Activated CD8-positive, alpha-beta memory T cell treated with anti-CD3 and anti-CD28 coated beads for 1 hour (primary cell): ENCODE measurements around the gene NEIL3.

Experiments
- DNase-seq, 2 donors: peaks; one replicate each; pipeline ENCODE4 v3.0.0-alpha.2; 2020; ENCODE audit warnings: low read depth in 1 of 2; ENCODE audit errors: extremely low read depth in 1 of 2

NEIL3 gene, protein sequence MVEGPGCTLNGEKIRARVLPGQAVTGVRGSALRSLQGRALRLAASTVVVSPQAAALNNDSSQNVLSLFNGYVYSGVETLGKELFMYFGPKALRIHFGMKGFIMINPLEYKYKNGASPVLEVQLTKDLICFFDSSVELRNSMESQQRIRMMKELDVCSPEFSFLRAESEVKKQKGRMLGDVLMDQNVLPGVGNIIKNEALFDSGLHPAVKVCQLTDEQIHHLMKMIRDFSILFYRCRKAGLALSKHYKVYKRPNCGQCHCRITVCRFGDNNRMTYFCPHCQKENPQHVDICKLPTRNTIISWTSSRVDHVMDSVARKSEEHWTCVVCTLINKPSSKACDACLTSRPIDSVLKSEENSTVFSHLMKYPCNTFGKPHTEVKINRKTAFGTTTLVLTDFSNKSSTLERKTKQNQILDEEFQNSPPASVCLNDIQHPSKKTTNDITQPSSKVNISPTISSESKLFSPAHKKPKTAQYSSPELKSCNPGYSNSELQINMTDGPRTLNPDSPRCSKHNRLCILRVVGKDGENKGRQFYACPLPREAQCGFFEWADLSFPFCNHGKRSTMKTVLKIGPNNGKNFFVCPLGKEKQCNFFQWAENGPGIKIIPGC

DNA sequence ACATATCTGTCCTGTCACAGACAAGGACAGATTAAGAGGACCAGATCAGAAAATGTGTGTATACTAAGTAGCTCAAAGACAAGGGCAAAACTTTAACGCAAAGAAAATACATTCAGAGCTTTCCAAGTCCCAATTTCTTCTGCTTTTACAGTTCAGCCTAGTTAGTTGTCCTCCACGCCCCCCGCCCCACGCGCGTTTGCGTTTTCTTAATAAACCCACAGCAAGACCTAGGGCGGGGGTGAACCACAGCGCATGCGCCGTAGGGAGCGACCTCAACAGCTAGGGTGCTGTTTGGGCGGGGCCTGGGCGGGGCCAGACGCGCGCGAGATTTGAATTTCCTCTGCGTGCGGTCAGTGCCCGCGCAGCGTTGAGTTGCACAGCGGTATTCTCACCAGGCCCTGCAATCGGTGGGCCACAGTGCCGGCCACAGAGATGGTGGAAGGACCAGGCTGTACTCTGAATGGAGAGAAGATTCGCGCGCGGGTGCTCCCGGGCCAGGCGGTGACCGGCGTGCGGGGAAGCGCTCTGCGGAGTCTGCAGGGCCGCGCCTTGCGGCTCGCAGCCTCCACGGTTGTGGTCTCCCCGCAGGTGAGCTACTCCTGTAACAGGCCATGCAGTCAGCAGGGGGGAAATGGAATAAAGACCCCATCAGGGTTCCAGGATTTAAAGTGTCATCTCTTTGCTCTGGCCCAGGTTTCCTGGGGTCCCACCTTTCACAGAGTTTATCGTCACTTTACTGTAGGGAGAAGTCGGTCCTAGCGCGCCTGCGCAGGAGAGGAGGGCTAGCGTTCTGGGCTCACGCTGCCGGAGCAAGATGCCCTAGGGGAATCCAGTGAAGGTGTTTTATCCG is at the start of gene NEIL3:
TSS of gene NEIL3 (plus strand) at position 353 of the 850 bp plus-strand sequence. CDS start at position 433, 80 bp downstream.
- peak; percentile 88 to 94 for DNase-seq

DNA sequence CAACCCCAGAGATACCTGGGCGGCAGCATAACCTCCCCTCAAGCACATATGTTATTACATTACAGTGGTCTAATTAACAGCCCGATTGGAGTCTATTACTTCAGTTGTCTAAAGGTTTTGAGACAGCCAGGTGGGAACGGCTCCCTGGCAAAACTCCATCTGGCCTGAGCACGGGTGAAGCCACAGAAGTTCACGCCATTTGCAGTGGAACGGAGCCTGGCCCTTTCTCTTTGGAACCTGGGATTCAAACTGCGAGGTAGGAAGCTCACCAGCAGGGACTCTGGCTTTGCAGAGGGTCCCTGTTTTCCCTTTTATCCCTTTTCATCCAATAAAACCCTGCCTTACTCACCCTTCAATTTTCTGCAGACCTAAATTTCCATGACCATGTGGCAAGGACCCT is 45.9 kb upstream of the NEIL3 start:
- no peak for DNase-seq

DNA sequence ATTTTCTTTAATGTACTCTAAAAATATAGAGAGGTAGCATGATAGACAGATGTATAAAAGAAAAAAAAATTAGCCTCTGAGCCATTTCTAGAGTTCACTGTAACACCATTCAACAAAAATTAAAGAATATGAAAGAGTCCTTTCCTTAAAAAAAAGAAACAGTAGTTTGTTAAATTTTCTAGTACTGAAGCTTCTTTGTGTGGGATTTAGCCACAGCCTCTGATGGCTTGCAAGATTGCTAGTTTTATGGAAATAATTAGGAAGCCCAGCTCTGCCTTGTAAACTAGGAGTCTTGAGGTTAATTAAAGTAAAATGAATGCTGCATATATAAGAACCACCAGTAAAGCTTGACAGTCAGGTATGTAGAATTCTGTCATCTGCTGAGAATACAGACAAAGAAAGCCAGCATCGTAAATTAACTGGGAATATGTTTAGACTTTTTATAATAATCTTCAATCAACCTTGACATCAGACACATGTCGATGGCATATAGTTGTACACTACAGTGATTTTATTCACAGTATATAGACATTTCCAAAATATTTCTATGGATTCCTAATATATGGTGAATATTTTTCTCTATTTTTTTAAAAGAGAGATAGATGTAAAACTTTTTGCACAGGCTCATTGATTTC is 44.8 kb upstream of the NEIL3 start:
- no peak for DNase-seq

DNA sequence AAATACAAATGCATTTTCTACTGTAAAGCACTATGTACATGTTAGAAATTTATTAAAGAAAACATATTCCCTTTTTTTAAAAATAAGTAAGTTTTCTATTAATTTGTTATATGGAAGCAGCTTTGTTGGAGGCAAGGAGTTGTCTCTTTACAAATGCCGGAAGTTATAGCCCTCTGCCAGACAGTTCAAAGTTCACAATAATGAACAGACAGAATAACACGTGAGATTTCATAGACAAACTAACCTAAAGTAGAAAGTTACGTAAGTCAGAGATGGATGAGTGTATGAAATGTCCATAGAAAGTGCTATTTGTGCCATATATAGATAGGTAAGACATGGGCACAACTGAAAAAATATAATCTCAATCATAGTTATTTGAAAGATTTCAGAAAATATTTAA is 43.9 kb upstream of the NEIL3 start:
- no peak for DNase-seq

DNA sequence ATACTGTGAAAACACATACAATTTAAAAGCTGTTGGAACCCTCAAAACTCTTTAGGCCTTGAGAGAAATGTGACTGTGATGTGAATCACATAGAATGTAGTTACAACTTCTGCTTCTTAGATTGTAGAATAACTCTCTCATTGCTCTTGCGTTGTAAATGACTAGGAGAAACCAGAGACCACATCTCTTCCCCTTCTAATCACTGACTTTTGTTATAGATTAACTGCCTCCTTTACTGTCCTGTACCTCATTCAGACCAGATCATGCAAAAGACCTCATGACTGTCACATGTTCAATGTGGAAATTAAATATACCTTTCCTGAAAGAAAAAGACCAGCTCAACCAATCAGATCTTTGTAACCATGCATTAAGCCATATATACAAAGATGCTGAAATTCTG is 43.2 kb upstream of the NEIL3 start:
- no peak for DNase-seq

DNA sequence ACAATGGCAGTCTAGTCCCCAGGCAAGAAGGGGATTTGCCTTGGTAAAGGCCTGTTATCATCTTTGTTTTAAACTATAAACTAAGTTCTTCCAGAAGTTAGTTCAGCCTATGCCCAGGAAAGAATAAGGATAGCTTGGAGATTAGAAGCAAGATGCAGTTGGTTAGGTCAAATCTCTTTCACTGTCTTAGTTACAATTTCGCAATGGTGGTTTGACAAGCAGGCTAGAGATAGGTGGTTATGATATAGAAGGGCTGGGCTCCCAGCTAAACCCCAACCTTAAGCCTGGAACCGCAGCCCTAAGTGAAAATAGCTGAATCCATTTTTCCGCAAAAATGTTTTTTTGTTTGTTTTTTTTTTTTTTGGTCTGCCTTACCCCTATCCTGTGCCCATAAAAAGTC is 41.8 kb upstream of the NEIL3 start:
- DNase-seq, result no peak

DNA sequence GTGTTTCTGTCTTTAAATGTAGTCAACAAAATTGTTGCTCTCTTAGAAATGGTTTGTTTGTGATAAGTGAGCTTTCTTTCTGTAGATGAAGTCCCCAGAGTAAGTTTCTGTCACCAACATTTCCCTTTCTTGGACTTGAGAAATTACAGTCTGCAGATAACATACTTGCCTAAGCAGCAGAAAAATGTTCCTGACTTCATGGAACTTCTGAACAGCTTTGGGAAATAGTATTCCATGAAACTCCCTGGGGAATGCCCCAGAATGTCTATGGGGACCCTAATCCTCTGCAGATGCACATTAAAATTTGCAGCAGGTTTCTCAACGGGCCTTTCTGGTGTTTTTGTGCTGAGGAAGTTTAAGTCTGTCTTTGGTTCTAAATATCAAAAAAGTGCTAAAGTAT is 38.6 kb upstream of the NEIL3 start:
- DNase-seq, result no peak

DNA sequence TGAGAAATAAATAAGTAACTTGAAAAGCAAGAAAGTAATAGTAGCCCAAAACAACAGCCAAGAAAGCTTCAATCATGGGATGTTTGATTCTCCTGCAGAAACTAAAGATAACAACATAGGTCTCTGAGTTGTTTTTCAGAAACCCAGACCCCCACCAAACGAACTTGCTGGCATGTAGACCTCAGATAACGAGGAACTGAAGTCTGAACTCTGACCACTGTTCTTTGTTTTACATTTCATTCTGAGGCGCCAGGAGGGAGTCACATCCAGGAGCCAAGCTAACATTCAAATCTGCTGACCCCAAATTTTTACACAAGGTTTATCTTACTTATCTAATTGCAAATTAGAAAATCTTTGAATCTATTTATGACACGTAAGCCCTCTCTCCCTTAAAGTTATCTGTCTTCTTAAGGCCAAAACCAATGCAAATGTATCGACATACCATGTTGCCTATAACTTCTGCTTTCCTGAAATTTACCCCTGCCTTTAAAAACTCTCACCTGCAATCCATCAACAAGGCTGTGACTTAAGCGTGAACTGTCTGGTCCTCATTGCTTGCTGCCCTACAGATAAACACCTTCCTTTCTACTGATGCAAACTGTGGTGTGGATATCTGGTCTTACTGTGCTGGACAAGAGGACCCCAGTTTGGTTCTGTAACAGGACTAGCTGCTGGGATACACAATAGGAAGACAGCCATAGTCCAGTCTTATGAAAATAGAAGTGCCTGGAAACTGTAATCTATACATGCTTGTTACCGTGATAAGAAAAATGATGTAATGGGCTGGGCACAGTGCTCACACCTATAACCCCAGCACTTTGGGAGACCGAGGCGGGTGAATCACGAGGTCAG is 37.5 kb upstream of the NEIL3 start:
- no peak for DNase-seq

DNA sequence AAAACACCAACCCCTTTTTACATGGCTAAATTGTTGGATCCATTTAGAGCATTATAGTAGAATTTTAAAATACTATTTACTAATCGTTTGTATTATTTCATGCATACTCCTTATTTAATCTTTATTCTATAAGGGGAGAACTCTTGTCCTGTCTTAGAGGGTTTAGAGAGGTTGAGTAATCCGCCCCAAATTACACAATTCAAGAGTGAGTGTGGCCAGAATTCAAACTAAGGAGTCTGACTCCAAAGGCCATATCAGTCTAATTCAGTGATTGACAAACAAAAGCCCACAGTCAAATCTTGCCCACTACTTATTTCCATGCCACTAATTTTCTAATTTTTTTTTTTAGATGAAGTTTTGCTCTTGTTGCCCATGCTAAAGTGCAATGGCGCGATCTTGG is 33.7 kb upstream of the NEIL3 start:
- no peak for DNase-seq

DNA sequence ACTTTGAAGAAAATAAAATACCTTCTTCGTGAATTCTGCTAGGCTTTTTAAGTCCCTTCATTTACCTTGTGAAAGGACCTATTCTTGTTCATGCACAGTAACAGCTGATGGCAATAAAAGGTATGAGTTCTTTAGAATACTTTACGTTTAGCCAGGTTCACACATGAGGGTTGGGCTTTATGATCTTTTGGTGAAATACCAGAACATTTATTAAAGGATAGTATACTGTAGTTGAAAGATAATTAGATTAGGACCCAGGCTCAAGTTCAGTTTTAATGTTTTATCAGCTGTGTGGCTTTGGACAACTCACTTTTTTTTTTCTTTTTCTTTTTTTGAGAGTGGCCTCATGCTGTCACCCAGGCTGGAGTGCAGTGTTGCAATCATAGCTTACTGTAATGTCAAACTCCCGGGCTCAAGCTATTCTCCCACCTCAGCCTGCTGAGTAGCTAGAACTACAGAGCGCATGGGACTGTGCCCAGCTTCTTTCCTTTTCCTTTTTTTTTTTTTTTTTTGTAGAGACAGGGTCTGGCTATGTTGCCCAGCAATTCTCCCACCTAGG is 28.2 kb upstream of the NEIL3 start:
- no peak for DNase-seq

DNA sequence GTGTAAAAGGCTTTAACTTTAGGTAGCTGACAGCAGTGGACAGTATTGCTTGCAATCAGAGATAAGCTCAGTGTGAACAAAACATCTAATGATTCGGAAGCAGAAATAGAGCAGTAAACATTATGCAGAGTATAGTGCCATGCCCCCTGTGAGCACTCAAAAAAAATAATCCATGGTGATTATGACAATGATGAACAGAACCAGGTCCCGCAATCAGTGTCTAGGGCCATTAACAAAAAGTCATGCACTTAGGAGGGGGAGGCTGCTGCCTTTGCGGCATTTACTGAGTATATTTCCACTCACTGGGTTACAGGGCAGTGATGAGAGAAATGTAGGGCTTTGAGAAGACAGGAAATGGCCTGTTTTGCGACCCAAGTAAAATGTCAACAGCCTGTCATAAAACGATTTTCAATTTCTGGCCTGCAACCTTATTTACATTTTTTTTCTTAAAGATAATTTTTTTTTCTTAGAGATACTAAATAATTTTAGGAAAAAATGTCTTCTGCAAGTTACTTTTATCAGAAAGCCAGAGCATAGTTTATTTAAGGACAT is 27.3 kb upstream of the NEIL3 start:
- no peak for DNase-seq

DNA sequence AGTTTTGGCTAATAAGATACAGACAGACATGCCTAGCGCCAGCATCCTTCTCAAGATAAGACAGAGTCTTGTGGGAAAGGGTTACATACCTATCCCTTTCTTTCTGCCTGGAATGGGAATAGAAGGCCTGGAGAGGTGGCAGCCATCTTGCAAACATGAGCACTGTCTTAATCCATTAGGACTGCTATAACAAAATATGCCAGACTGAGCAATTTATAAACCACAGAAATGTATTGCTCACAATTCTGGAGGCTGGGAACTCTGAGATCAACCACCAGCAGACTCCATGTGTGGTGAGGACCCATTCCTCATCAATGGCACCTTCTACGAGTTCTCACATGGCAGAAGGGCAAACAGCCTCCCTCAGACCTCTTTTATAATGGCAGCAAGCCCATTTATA is 26.5 kb upstream of the NEIL3 start:
- no peak for DNase-seq

DNA sequence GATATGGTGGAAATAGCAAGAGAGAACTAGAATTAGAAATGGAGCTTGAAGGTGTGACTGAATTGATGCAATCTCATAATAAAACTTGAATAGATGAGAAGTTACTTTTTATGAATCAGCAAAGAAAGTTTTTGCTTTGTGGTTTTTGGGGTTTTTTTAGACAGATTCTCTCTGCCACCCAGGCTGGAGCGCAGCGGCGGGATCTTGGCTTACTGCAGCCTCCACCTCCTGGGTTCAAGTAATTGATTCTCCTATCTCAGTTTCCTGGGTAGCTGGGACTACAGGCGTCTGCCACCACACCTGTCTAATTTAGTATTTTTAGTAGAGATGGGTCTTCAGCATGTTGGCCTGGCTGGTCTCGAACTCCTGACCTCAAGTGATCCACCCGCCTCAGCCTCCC is 23.7 kb upstream of the NEIL3 start:
- no peak for DNase-seq

DNA sequence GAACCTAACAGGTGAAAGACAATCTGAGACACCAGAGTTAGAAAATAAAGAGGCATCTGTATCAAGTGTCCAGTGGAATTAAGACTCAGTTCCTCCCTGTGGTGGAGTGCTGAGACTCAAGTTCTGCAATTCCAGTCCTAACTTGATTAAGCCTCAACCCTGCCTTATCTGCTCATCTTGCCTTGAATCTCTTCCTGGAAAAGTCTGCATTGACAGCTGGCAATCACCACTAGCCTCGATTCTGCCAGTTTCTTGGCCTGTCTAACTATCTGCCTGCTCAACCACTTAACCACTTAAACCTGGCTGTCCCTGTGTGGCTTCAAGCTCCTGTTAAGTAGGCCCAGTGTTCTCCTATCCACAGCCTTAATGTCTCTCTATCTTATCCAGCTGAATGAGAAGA is 22.4 kb upstream of the NEIL3 start:
- no peak for DNase-seq

DNA sequence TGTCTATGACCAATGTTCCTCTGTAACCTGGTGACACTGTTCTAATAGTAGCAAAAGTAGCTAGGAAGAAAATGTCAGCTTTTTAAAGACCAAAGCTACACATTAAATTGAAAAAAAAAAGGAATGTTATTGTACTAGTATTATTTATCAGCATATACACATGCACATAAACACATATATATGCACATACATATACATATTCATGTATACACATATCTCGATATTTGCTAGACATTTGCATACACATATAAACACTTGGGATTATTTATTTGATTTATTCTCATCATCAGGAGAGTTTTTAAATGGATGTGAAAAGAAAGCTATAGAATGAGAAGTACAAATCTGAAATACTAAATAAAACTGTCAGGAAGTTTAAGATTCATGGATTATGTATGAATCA is 21.3 kb upstream of the NEIL3 start:
- DNase-seq, result no peak

DNA sequence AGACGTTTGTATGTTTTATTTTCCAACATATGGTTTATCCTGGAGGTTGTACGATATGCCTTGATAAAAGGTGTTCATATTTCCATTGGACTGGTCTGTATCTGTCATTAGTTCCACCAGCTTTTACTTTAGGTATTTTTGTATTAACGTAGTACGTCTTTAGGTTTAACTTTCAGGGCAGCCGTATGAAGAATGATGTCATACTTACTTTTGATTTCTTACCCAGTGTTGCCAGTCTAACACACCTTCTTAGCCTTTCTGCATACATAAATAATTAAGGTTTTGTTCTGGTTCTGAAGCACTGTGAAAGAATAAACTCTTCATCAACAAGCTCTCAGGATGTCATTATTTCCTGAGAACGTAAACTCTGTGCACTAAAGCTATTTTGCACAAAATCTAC is 18.9 kb upstream of the NEIL3 start:
- DNase-seq, result no peak

DNA sequence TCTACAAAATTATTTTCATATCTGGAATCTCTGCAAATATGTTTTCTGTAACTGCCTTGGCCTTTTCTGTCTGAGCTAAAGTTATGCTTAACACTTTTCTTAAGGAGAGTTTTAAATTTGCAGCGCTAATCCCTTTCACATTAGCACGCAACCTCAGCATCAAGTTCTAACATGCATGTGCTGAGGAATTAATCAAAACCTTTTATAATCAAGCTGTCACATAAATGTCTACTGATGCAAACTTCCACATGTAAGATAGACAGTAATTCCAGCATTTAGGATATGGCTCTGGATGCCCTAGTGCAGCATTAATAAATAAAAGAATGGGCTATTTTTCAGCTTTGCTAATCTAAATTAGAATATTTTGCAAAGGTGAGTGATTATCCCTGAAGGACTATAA is 17.5 kb upstream of the NEIL3 start:
- no peak for DNase-seq

DNA sequence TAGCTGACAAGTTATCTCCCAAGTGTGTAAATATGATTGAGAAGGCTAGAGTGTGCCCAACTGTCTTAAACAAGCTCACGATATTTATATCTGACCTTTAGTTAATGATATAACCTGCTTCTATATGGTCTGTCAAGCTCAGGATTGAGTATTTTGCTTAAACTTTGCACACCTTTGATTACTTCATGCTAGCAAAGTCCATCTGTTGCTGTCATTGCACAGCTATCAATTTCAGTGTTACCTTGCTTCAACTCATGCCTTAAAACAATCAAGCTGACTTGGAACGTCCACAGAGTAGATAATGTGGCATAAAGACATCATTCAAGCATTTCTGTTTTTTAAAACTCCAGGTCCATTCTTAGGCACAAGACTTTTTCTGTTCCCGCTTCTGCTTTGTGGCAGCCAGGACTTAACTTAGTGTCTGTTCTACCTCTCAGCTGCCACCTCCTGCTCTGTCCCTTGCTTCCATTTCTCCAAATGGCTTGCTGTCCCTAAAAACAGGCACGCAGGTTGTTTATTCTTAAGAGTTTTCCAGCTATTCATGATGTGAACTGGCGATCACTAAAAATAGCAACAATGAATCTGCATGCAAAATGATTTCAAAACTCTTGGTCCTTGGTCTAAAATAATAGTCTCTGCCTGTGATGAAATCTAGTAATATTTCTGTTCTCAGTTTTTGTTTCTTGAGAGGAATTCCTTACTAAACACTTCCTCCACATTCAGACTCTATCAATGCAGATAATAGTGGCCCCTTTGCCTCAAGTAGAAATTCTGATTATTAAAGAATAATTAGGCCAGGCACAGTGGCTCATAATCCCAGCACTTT is 16.3 kb upstream of the NEIL3 start:
- DNase-seq, result no peak
